Regular cardiac myocyte (primary cell): ENCODE data around the gene SPAG7. TPM values are rescaled to one million over a fixed set of nuclear protein-coding genes. Genes with fewer than 3 reads are reported as not detected.

Experiments used
- total RNA-seq: library from RNA; depleted of rRNA; stranded (reverse); fragments of >200 nt; gene quantifications from 2 replicates; pipeline ENCODE4 v1.2.3, GENCODE V29; 2014

Gene SPAG7, protein sequence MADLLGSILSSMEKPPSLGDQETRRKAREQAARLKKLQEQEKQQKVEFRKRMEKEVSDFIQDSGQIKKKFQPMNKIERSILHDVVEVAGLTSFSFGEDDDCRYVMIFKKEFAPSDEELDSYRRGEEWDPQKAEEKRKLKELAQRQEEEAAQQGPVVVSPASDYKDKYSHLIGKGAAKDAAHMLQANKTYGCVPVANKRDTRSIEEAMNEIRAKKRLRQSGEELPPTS
- 35.0 and 63.8 TPM in 2 replicates for total RNA-seq

DNA sequence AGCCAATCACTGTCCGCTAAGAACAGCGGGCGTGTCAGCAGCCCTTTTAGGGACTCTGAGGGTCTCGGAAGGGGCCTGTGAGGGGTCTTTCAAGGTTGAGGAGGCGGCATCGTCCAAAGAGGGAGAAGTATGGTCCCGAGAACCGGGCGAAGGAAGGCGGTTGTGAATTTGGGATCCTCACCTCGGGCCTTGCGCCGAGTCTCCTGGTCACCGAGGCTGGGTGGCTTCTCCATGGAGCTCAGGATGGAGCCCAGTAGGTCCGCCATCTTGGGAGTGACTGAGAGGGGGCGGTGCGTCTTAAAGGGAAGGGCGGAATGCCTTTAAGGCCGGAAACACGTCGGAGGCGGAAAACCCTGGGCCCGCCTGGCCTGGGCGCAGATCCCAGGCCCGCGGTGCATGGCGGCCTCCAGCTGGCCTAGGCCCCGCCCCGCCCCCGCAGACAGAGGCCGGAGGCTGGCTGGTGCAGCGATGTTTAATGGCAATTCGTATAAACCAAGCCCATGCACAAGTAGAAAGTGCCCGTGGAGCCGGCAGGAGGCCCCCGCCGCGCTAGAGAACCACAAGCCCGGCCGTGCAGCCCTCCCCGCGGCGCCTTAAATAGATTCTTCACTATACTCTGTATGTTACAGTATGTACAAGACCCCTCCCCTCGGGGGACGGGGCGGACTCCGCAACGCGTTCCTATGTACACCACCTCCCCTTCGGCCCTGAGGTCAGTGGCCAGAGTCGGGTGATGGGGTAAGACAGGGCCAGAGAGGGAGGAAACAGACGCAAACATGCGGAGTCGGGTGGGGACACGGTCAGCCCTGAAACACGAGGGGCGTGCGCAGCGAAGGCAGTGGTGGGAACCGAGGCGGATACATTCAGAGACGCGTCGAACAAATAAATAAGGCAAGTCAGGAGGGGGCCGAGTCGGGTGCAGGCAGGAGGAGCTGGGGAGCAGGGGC is at the start of gene SPAG7:
SPAG7 (minus strand) TSS at position 279 of the 947 bp plus-strand sequence; CDS start at position 266, 13 bp downstream.

DNA sequence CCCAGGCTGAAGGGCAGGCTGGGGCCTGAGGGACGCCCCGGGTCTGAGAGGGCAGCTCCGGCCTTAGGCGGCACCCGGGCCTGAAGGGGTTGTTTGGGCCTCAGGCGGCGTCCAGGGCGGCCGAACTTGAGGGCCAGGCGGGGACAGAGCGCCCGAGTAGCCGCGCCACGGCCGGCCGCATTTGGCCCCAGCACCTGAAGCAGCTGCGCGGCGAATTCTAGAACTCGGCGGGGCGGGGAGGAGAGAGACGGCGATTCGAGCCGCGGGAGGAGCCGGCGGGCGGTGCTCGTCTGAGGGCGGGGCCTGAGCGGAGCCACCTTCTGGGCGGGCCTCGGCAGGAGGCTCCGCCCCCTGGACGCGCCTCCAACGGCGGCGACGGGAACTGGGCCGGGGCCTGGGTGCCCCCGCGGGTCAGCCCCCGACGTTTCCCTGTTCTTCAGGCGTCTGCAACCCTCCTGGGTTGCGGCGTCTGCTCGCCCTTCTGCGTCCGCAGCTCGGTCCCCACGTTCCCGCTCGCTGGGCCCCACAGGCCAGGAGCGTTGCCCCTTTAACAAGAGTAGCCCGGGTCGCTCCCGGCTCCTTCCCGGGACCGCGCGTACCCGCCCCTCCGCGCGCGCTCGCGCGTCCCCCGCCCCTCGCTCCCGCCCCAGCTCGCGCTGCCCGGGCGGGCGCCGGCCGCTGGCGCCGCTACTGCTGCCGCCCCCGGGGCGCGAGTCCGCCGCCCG is 29.8 kb upstream of the SPAG7 start, which contains the start of the genes INCA1 and KIF1C:
INCA1 (minus strand) TSS at position 221 of the 725 bp plus-strand sequence. CDS start 3,085 bp downstream, outside the sequence.
KIF1C (plus strand) TSS at position 649 of the 725 bp plus-strand sequence. CDS start 2,297 bp downstream, outside the sequence.

GRCh38 chr17:4986951-4987766 is 19.5 kb upstream of the SPAG7 start, which contains the start of gene CAMTA2:
TSS of gene CAMTA2 (minus strand) at chr17:4987675. CDS start at chr17:4986222, 1,453 bp downstream.

DNA sequence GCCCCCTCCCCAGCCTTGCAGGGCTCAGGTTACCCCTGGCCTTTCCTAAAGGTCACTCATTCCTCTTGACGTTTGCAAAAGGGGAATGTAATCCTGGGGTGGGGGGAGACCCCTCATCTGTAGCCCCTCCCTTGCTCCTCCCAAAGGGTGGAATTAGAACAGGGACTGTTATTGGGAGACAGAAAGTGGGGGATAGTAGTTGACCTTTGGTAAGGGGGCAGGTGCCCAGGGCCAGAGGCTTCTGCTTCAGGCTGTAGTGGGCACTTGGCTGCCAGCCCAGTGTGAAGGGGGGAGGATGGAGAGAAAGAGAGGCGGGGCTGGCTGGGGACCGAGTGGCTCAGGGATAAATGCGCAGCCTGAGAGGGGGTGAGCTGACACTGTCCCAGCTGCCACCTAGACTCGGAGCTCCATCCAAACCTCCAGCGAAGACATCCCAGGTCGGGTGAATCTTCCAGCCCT is 16.8 kb downstream of the SPAG7 start, which contains the start of gene ENO3:
ENO3 (plus strand) TSS at position 374 of the 459 bp plus-strand sequence. CDS start 711 bp downstream, outside the sequence.

DNA sequence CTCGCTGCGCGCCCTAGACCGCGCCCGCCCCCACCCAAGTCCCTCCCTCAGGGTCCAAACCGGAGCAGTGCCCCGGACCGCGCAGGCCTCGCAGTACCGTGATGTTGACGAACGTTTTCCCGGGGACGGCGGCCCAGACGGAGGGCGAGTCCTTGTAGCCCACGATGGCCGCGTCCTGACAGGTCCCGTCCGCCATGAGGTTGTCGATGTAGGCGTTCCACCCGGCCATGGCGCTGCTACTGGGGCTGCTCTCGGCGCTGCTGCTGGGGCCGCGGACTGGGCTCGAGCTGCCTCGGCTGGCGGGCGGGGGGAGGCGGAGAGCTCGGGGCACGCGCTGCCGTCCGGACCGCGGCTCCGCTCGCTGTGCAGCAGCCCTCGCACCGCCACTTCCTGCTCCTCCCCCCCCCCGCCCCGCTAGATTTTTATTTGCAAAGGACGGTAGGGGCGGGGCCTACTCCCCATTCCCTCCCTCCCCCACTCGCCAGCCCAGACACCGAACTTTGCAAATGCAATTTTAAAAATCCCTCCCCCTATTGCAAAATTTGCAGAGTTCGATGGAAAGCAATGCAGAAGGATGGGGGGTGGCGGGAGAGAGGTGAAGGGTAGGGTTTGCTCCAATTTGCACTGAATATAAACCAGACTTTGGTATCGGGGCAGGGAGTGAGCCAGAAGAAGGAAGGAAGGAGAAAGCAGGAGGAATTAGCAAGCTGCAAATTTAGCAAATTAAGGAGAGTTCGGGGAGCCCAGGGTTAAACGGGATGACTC is 19.3 kb downstream of the SPAG7 start, which contains the start of gene PFN1:
PFN1 (minus strand) TSS at position 365 of the 765 bp plus-strand sequence; CDS start at position 229, 136 bp downstream.

GRCh38 chr17:4939796-4940554 is 27.6 kb downstream of the SPAG7 start, which contains the start of the genes RNF167 and SLC25A11:
TSS of gene RNF167 (plus strand) at chr17:4940268. CDS start at chr17:4940910, 642 bp downstream.
TSS of gene SLC25A11 (minus strand) at chr17:4940046. CDS start at chr17:4939910, 136 bp downstream.

DNA sequence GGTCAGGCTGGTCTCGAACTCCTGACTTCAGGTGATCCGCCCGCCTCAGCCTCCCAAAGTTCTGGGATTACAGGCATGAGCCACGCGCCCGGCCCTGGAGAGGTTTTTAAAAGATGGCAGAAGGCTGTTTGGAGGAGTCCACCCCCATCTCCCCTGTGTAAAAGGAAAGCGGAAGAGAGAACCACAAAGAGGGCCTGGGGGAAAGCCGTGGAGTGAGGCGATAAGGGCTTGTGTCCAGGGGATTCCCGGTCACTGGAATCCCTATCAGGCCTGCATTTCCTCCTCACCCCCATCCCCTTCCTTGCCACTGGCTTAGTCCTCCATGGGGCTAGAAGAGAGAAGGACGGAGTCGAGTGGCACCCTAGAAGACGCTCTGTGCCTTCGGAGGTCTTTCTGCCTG is 35.7 kb downstream of the SPAG7 start, which contains the start of gene GP1BA:
GP1BA (plus strand) TSS at position 315 of the 400 bp plus-strand sequence. CDS start 328 bp downstream, outside the sequence.

Other genes with a start within 250 kb of the SPAG7 start
- 11.7 and 12.7 TPM in 2 replicates for gene MED11, start 236.4 kb downstream of the SPAG7 start, total RNA-seq
- under 0.01 TPM in 2 replicates for gene ZMYND15, start 228.0 kb downstream of the SPAG7 start, total RNA-seq
- gene CXCL16, start 227.9 kb downstream of the SPAG7 start, total RNA-seq, result 0.58 and 2.0 TPM in 2 replicates
- not detected in 2 replicates for gene TM4SF5, start 195.9 kb downstream of the SPAG7 start, total RNA-seq
- gene VMO1, start 181.5 kb downstream of the SPAG7 start, total RNA-seq, result 0.38 TPM in 1 of 2 replicates, not detected in the other
- gene GLTPD2, start 178.9 kb downstream of the SPAG7 start, total RNA-seq, result 0.19 and 0.28 TPM in 2 replicates
- gene PSMB6, start 171.7 kb downstream of the SPAG7 start, total RNA-seq, result 95.3 and 252 TPM in 2 replicates
- 7.7 and 9.6 TPM in 2 replicates for gene PLD2, start 160.7 kb downstream of the SPAG7 start, total RNA-seq
- gene MINK1, start 134.5 kb downstream of the SPAG7 start, total RNA-seq, result 24.7 and 27.6 TPM in 2 replicates
- 2.5 and 5.9 TPM in 2 replicates for gene C17orf107, start 68.3 kb downstream of the SPAG7 start, total RNA-seq
- gene CHRNE, start 64.7 kb downstream of the SPAG7 start, total RNA-seq, result 0.19 and 0.56 TPM in 2 replicates
- gene GP1BA, start 35.5 kb downstream of the SPAG7 start, total RNA-seq, result not detected in 2 replicates
- 50.2 and 74.0 TPM in 2 replicates for gene SLC25A11, start 27.8 kb downstream of the SPAG7 start, total RNA-seq
- gene RNF167, start 27.5 kb downstream of the SPAG7 start, total RNA-seq, result 15.5 and 40.6 TPM in 2 replicates
- 295 and 524 TPM in 2 replicates for gene PFN1, start 19.3 kb downstream of the SPAG7 start, total RNA-seq
- 3.4 and 3.5 TPM in 2 replicates for gene ENO3, start 16.7 kb downstream of the SPAG7 start, total RNA-seq
- 2.9 and 3.4 TPM in 2 replicates for gene CAMTA2, start 19.9 kb upstream of the SPAG7 start, total RNA-seq
- 0.19 and 0.28 TPM in 2 replicates for gene INCA1, start 29.7 kb upstream of the SPAG7 start, total RNA-seq
- 67.7 and 90.5 TPM in 2 replicates for gene KIF1C, start 30.1 kb upstream of the SPAG7 start, total RNA-seq
- gene SLC52A1, start 67.6 kb upstream of the SPAG7 start, total RNA-seq, result 0.28 TPM in 1 of 2 replicates, not detected in the other
- gene ZFP3, start 110.7 kb upstream of the SPAG7 start, total RNA-seq, result 1.7 and 2.0 TPM in 2 replicates
- gene ZNF232, start 144.1 kb upstream of the SPAG7 start, total RNA-seq, result 6.3 and 6.5 TPM in 2 replicates
- gene USP6, start 148.2 kb upstream of the SPAG7 start, total RNA-seq, result under 0.01 TPM in 1 of 2 replicates, not detected in the other
- 8.2 and 12.1 TPM in 2 replicates for gene ZNF594, start 224.1 kb upstream of the SPAG7 start, total RNA-seq